Occipital lobe (tissue), 2 donors: Measurements from ENCODE around the gene MEIS1. TPM values are rescaled to one million over a fixed set of nuclear protein-coding genes. Genes with fewer than 3 reads are reported as not detected.
"Not testable (repeated sequence)": the region's sequence is repeated elsewhere in the genome, so short reads cannot be mapped to it uniquely, and the experiment has no call there.

Source experiments
- DNase-seq: peaks from one replicate; lab custom pipeline; 2025; lab: John Stamatoyannopoulos, UW
- total RNA-seq: library from RNA; depleted of rRNA; stranded (reverse); fragments of >200 nt; gene quantifications from one replicate; pipeline ENCODE4 v1.2.3, GENCODE V29; 2014

The MEIS1 gene
- total RNA-seq, 1 donor from 2014 or later, result 20.7 TPM

DNA sequence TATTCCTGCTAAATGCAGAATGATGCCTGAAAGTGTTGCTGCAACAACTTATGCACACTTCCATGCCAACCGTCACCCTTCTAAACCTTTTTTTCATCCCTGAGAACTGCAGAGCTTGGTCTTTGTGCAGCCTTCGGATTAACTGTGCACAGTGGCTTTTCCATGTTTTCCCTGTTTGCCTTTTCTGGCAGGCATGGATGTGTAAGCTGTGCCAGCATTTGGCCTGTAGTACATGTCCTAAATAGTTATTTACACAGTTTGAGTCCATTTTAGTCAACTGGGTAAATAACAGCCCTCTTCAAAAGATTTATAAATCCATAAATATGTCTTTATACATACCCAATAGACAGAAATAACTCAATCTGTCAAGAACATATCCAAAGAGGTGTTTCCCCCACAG is 31.5 kb downstream of the MEIS1 start:
- DNase-seq, result no peak

DNA sequence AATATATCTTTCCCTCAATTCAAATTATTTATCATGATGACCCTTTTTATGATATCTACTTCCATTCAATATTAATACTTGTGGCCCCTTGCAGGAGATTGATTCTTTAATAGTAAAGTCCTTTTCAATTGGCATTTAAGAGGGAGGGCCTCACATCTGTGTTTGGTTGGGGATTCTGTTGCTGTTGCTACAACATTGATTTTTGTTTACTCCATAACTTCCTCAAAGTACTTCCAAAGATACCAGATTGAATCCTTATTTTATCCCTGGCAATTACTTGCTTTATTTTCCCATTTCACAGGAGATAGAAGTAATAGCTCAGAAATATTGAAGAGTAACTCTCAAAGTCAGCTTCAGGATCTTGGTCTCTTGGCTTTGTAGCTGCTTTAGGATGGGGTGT is 32.8 kb downstream of the MEIS1 start:
- DNase-seq, result no peak

DNA sequence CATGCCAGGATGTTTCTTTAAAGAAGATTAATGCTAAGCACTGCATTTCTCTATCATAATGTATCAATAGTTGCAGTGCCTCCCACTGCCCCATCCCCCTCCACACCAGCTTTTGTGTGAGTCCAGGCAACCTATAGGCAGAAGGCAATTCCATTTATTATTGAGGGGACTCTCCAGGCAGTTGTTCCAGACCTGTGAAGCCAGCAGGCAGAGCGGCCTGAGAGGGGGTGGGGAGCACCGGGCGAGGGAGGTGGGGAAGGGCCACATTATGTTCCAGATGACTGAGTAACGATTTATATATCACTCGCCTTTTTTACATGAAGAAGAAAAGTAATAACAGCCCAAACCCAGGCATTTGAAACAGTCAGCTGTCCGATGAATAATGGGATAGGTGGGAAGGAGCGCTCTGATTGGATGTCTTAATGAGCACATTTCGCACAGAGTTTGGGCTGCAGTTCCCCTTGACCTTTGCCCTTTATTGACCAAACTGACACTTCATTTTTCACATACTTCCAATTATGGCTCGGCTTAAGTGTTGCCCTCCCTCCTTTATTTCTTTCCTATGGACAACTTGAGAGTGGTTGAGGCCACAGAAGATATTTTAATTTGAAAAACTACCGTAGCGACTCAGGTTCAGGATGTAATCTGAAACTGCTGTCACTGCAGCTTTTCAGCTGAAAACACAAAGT is 34.4 kb downstream of the MEIS1 start:
- no peak for DNase-seq

DNA sequence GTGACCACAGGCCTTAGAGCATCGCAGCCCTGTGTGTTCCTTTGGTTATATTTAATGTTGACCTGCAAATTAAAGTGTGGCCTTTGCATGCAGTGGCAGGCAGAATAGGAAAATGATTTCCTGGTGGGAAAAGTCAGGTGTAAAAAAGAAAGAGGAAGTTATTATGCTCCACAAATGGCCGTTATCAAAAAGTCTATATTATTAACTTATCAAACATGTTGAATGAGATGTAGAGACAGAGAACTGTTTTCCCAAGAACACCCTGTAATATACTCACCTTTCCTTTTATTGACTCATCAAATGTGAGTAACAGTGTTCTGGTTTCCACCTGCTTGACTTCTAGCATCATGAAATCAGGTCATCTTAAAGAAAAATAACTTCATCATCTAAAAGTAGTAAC is 35.3 kb downstream of the MEIS1 start:
- DNase-seq, result no peak

DNA sequence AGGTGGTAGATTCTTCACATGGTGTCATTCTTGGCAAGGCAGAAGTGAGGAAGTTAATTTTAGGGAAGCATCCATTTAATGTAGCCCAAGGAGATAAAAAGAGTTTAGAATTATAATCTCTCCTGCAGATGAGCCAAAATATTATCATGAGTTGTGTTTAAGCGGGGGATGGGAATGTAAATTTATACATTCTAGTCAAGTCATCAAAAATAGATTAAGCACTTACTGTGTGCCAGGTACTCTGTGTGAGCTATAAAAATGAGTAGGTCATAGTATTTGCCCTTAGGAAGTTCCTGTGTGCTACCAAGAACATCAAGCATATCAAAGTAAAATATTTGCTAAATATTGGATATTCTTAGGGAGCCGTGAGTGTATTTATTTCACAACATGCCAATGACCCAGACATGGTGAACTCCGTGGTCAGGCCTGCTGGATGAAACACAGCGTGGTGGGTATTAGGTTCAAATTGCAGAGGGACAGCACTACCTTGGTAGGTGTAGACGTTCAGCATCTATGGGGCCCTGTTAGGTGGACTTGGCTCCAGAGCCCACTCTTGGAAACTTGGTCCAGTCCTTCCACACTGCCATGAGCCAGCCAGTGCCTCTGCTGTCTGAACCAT is 37.4 kb downstream of the MEIS1 start:
- no peak for DNase-seq

DNA sequence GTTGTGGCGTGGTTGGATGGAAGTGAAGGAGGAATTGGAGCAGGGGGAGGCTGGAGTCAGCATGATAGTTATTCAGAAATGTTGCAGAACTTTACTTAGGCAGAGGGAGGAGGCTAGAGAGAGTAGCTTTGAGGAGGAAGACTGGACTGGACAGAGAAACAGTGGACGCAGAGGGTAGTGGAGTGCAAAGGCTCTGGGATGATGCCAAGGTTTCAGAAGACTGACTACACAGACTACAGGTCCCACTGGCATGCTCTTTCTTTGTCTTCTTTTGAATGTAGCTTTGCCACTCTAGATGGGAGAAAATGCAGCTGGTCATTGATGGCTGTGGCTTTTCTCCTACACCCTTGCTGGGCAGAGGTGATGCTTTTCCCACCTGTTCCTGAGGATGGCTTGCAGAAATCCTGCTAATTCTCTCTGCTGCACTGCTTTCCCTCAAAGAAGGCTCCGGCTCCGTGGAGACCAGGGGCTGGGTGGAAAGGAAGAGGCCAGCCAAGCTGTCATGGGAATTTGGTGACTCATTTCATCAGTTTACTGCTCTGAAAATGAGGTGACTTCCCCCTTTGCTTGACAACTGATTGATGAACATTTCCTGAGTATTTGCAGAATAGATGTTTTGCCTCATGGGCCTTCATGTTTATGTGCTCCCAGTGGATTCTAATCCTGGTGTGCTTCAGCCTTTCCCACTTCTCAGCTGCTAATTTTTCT is 42.4 kb downstream of the MEIS1 start:
- no peak for DNase-seq

DNA sequence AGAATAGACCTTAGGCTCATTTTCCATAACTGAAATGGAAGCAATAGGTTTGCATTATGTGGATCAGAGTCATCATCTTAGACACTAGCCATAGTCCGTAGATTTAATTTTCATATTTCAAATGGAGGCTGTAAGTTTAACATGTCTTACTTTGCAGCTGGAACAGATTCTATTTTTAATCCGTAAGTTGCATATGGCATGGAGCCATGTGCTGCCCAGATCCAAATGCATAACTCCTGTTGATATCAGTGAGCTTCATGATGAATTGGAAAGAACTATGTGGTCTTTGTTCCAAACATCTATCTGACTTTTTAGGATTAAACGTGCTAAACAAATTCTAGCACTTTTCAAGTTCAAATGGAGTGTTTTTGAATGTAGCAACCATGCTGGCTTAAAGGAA is 43.4 kb downstream of the MEIS1 start:
- DNase-seq, result no peak

DNA sequence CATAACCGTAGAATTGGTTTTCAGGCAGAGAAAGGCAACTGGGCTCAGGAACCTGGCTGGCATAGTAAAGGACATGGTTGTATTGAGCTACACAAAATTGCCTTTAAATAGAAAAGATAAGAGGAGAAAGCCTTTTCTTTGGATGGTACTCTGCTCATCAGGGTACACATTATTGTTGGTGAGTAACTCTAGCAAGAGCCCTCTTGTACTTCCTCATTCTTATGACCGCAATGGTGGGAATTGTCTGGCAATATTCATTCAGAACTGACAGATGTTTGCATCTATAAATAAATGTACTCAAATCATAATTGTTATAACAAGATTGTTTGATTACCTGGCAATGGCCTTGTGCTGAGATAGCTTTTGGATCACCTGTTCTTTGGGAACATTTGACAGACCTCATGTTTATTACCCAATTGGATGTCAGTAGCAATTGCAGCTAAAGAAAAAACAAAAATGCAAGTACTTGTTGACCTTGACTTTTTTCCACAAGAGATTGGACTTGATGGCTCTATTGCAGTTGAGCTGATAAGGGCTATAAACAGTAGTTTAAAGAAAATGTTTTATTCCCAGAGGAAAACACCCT is 43.9 kb downstream of the MEIS1 start:
- DNase-seq, result no peak

DNA sequence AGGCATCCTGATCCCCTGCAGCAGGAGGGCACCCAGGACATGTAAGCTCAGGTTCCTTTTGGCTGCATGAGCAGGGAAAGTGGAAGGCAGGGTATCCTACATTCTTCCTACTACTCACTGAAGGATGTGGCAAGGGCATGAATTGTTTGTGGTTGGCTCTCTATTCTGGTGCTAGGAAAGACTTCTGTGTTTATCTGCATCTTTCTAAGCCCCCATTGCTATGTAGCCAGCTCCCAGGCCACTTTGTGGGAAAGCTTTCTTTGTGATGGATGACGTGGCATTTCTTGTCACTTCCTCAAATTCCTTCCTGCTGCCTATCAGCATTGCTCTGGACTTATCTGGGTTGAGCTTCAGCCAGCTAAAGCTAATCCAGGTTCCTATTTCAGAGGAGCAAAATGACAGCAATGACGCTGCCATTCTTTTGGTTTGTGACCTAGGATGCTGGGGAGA is 46.2 kb downstream of the MEIS1 start:
- DNase-seq, result no peak

DNA sequence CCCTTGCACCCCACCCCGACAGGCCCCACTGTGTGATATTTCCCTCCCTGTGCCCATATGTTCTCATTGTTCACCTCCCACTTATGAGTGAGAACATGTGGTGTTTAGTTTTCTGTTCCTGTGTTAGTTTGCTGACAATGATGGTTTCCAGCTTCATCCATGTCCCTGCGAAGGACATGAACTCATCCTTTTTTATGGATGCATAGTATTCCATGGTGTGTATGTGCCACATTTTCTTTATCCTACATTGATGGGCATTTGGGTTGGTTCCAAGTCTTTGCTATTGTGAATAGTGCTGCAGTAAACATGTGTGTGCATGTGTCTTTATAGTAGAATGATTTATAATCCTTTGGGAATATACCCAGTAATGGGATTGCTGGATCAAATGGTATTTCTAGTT is 50.3 kb downstream of the MEIS1 start:
- DNase-seq, result not testable (repeated sequence)

DNA sequence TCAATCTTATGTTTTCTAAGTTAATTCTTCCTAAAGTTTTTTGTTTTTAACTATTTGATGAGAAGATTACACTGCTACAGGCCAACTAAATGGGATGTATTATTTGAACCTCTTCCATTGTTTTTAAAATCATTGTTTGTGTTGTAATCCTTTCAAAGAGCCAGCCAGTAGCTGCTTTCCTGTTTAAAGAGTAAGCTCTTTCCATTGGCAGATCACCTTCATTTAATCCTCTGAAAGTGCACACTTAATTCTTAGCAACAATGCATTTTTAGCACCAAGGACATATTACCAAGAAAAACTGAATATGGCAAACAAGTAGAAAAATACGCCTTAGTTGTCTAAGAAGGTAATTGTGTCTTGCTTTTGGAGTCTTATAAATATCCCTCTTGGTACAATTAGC is 54.0 kb downstream of the MEIS1 start:
- no peak for DNase-seq

DNA sequence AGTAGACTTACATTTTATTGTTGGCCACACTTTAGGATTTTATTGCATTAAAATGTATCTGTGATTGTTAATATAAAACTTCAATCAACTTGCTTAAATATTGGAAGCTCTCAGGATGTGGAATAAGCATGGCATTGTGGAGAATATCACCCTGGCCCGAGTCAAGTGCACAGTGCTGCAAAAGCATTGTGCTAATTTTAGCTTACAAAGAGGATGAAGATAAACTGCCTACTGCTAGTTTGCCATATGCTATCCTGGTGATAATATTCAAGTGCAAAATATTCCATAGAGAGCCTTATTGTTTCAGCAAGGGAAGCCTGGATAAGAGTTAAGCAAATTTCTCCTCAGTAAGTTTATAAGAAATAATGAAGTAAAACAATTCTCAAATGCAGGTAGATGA is 54.5 kb downstream of the MEIS1 start:
- no peak for DNase-seq

DNA sequence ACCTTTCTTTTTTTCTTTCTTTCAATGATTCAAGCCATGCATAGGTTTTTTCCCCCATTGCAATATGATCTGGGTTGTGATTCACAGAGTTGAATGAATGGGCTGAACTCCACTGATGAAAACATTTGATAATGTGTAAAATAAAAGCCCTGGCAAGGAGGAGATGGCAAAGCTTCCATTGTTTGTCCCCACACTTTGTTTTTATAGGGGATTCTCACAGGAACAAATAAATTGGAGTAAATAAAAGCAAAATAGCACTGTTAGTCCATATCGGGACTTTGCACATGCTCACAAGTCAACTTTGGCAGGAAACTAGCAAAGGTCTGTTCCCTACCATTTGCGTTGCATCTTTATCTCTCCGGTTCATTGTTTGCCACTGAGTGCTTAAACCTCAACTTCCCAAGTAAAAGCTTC is 55.7 kb downstream of the MEIS1 start:
- no peak for DNase-seq

DNA sequence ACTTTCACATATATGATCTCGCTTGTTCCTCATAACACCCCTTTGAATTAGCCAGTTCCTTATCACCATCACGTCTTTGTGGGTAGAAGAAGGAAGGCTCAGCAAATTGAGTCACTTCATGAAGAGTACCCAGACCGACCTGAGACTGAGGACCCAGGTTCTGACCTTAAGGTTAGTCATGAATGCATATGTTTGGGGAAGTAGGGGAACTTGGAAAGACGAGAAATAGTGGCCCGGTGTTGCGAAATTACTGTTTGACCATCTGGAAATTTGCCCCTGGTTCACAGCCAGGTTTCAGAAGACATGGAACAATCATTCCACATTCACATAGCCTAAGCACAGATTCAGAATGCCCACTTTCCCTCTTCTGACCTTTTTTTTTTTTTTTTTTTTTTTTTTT is 59.8 kb downstream of the MEIS1 start:
- DNase-seq, result no peak

DNA sequence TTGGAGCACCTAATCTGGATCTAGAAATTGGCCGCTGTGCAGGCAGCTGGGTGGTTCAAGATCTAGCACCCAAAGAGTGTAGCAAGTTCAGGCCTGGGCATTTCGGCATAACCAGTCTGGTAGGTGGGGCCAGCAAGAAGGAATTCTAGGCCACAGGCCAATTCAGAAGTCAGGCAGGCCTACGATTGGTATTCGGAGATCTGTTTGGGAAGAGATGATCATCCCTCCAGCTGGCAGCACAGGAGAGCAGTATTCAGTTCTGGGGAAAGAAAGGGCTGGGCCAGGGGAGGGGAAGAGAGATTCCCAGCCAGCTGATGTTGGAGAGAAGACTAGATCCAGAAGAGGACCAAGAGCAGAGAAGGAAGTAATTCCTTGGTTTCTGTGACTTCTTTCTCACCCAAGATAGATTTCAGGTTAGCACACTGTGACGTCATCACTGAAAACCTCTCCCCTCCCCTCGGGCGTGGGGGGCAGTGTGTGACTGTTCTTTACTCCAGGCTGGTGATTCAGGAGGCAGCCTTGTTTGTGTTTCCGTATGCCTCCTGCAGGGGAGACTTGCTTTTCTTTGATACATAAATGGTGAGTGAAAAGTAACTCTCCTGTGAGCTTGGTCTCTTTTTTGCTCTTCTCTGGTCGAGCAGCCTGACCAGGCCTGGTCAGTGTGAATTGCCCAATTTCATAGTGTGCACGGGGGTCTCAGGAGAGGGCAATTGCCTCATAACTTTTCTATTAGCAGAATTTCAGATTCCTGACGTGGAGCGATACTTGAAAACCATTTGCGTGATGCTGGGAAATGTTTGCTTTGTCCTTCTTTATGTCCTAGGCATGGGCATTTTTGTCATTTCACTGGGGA is 61.1 kb downstream of the MEIS1 start:
- DNase-seq, result no peak

DNA sequence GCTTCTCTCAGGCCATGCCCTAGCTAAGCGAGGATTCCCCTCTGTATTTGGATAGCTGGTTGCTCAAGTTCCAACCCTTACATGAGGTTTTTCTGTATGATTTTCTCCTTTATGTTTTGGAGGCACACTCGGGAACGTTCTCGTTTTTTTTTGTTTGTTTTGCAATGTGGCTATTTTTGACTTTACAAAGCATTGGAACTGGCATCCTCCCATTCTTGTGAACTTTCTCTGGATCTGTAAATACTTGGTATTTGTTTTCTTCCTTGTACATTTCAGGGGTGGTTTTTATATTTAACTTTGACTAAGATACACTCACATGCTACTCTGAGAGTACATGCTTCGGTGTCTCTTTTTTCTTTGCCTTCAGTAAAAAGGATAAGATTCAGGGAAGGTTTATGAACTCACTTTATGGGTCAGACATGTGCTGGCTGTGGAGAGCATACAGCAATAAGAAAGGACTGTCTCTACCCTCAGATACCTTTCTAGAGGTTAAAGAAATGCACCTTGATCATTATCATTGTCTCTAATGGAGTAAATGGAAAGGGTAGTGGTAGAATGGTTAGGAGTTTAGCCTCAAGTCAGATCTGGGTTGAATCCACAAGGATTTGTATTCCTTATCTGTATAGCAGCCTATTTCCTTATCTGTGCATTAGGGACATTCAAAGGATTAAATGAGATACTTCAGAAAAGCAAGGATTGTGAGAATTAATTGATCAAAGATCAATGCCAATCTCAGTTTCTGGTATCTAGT is 61.9 kb downstream of the MEIS1 start:
- DNase-seq, result no peak

DNA sequence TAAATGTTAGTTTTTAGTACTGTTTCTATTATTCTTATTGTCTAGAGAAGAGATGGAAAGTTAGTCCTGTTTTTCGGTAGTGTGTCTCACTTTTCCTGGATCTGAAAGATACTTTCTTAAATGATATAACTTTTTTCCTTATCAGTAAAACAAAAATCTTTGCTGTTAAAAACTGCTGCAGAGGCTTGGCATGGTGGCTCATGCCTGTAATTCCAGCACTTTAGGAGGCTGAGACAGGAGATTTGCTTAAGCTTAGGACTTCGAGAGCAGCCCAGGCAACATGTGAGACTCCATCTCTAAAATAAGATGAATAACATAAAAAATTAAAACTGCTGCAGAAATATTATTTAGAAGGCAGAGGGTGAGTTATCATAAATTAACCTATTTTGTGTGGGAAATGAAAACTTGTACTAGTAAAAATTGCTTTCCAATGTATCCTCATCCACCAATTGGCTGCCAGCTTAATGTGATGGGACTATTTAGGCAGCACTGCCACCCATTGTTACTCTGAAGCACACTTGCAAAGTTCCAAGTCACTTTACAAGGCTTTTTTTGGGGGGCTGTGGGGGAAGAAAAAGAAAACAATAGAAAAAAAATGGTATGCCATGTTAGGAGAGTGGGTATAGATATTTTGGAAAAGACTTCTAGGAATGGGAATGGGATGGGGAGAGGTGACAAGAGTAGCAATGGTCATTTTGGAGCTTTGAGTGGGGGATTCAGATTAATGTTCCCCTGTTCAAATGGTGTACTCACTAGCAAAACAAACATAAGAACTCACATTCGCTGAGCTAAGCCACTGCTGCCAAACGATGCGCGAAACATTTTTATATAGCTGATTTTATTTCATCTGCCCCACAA is 62.7 kb downstream of the MEIS1 start:
- no peak for DNase-seq

DNA sequence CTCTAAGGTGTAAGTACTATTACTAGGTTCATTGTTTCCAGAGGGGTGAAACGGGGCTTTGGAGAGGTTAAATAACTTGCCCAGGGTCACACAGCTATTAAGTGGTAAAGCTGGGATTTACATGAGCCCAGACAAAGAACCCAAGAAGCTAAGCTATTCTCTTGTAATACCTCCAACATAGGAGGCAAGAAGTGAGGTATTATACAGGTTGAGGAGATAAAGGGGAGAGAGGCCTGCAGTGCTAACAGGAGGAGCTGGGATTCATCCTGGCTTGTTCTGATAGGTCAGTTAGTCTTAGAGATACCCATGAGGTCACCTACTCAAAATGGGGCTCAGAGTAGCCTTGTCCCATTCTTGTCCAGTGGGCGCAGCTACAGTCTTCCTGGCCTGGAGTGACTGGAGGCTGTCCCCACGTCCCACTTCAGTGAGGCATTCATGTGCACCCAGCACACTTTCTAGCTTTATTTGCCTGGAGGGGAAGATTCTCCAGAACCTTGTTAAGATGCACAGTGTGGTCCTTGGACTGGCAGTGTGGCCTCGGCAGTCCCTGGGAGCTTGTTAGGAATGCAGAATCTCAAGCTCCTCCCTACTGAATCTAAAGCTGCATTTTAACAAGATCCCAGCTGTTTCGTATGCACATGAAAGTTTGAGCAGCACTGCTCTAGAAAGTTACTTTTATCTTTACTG is 63.5 kb downstream of the MEIS1 start:
- no peak for DNase-seq

DNA sequence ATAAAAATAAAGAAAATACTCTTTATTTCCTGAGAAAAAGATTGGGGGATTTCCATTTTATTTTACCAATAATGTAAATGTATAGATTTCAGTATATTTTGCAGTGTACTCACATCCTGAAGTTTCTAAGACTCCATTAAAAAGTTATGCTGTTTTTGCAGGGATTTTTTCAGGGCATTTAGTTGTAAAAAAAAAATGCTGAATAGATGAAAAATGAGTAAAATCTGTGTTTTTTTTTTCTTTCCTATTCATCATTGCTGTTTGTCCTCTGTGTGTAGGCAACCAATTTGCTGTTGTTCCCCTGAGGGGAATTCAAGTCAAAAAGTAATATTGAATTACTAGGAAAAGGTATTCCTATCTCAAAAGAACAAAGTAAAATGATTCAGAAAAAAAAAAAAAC is 66.3 kb downstream of the MEIS1 start:
- no peak for DNase-seq
